ENCODE results near the gene LEPROT.

Gene LEPROT

DNA sequence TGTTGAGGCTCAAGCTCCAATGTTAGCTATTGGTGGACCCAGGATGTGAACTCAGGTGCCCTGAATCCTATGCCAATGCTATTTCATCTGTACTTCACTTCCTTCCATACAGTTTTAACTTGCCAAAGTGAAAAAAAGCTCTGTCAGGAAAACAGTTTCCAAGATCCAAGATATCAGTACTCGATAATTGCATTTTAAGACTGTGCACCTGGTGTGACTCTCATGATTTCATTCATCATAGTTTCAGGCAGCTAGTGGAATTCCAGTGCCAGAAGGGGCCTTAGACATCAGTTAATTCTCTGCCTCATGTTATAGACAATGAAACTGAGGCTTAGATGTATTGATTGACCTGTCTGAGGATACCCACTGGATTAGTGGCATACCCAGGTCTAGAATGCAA, 26.5 kb upstream of the LEPROT start:
- Histone ChIP-seq H3K9ac (ENCODE audit: low read depth, low read length) (no peak overlapping the region), H3K4me3 (ENCODE audit: low read length) (no peak overlapping the region), H3K4me1 (ENCODE audit: insufficient read depth, low read length) (no peaks in the 10 kb centered on the region), H3K36me3 (ENCODE audit: insufficient read depth, low read depth, low read length) (no peaks in the 10 kb centered on the region), H3K27ac (ENCODE audit: low read length) (no peak overlapping the region), H3K9me3 (ENCODE audit: insufficient read depth, low read depth, low read length) (no peaks in the 10 kb centered on the region), H3K27me3 (ENCODE audit: insufficient read depth, low read length) (no peaks in the 10 kb centered on the region)

DNA sequence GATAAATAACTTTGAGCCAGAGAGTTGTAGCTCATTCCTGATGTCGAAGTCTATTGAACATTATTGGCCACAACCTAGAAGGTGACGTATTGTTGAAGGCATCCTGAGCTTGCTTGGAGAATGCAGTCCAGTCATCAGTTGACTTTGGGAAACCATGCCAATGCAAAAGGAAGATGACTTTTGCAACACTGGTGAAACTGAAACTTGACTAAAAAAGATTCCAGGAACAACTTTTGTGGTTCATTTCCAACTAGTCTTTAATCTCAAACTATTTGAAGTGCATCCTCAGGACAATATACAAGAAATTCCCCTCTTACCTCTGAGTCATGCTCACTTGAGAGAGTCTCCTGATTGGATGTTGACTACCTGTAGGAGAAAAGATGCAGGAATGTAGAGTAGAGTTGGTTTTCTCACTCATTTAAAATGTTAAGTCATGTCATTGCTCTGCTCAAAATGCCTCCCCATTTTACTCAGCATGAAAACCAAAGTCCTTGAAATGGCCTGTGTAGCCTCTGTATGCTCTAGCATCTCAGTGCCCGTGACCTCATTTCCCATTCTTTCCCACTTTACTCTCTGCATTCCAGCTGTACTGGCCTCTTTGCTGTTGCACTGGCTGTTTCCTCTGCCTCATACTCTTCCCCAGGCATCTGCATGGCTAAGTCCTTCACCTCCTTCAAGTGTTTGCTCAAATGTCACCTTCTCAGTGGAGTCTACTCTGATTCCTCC, 24.4 kb upstream of the LEPROT start:
- no peaks in the 10 kb centered on the region for H3K9me3 ChIP-seq (ENCODE audit: insufficient read depth, low read depth, low read length)
- no peak overlapping the region for H3K27ac ChIP-seq (ENCODE audit: low read length)
- no peaks in the 10 kb centered on the region for H3K36me3 ChIP-seq (ENCODE audit: insufficient read depth, low read depth, low read length)

DNA sequence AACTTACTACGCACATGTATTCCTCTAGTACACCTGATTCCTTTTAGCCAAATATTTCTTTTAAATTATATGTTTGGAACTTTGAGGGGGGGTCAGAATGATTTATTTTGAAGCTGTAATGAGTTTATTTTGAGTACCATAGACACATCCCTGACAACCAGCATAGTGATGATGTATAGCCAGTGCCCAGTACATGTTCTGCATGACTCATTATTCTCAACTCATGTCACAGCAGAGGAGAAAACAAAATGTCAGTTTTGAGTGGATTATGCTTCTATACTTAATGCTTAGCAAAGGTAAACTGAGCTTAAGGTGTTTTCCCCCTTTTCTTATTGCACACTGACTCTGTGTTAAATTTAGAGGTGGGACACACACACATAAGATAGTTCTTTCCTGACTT, 22.4 kb upstream of the LEPROT start:
- Histone ChIP-seq H3K36me3 (ENCODE audit: insufficient read depth, low read depth, low read length) (no peaks in the 10 kb centered on the region), H3K27me3 (ENCODE audit: insufficient read depth, low read length) (no peaks in the 10 kb centered on the region), H3K9ac (ENCODE audit: low read depth, low read length) (no peak overlapping the region), H3K9me3 (ENCODE audit: insufficient read depth, low read depth, low read length) (no peaks in the 10 kb centered on the region), H3K4me1 (ENCODE audit: insufficient read depth, low read length) (no peaks in the 10 kb centered on the region), H3K4me3 (ENCODE audit: low read length) (no peak overlapping the region), H3K27ac (ENCODE audit: low read length) (no peak overlapping the region)

More for the DNA sequence above, 24.4 kb upstream of the LEPROT start:
- no peak overlapping the region for H3K9ac ChIP-seq (ENCODE audit: low read depth, low read length)
- H3K4me3 ChIP-seq (ENCODE audit: low read length): no peak overlapping the region
- no peaks in the 10 kb centered on the region for H3K27me3 ChIP-seq (ENCODE audit: insufficient read depth, low read length)
- no peaks in the 10 kb centered on the region for H3K4me1 ChIP-seq (ENCODE audit: insufficient read depth, low read length)

DNA sequence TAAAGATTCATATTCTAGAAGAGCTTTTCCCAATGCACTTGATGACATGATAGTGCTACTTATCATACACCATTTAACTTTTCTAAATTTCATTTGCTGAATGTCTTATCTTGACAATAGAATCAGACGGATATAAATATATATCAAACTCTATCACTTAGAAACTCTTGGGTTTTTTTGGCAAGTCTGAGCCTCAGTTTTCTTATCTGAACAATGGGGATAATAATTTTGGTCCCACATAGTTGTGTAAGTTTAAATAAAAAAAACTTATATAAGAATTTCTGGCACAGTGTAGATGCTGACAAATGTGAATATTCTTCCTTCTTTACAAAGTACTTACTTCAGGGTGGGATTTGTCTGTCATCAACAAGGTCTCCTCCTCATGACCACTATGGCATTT, 21.5 kb upstream of the LEPROT start:
- Histone ChIP-seq H3K4me3 (ENCODE audit: low read length) (no peak overlapping the region), H3K27me3 (ENCODE audit: insufficient read depth, low read length) (no peaks in the 10 kb centered on the region), H3K4me1 (ENCODE audit: insufficient read depth, low read length) (no peaks in the 10 kb centered on the region), H3K36me3 (ENCODE audit: insufficient read depth, low read depth, low read length) (no peaks in the 10 kb centered on the region), H3K27ac (ENCODE audit: low read length) (no peak overlapping the region), H3K9me3 (ENCODE audit: insufficient read depth, low read depth, low read length) (no peaks in the 10 kb centered on the region), H3K9ac (ENCODE audit: low read depth, low read length) (no peak overlapping the region)

DNA sequence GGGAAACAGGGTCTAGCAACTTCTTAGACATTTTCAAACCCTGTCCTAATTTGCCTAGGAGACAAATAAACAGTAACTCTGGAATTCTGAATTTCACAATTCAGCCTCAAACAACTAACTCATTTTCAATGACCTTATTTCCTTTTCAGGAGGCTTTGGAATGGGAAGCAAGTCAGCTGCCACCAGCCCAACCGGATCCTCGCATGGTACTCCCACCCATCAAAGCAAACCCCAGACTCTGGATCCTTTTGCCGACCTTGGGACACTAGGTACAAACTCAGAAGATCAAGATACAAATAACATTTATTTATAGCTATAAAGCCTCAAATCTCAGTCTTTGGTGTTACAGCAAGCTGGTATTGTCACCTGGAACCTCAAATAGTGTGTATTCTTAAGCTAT, 18.9 kb upstream of the LEPROT start:
- Histone ChIP-seq H3K36me3 (ENCODE audit: insufficient read depth, low read depth, low read length) (no peaks in the 10 kb centered on the region), H3K9ac (ENCODE audit: low read depth, low read length) (no peak overlapping the region), H3K27ac (ENCODE audit: low read length) (no peak overlapping the region), H3K4me1 (ENCODE audit: insufficient read depth, low read length) (no peaks in the 10 kb centered on the region), H3K9me3 (ENCODE audit: insufficient read depth, low read depth, low read length) (no peaks in the 10 kb centered on the region), H3K27me3 (ENCODE audit: insufficient read depth, low read length) (no peaks in the 10 kb centered on the region), H3K4me3 (ENCODE audit: low read length) (no peak overlapping the region)

DNA sequence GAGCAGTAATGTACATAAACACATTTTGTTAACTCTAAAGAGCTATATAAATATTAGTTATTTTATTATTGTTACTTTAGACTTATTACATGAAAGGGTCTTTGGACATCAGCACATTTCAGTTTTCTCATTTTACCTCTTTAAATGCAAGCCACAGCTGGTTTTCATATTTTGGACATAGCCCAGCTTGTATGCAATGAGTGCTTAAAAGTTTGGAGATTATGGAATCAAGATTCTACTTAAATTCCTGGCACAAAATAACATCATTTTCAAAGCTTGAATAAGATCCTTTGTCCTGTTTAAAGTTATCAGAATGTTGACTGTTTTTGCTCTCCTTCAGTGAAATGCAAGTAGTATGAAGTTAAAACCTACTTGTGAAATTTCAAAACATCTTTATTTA, 15.5 kb upstream of the LEPROT start:
- H3K9me3 ChIP-seq (ENCODE audit: insufficient read depth, low read depth, low read length): no peaks in the 10 kb centered on the region
- H3K9ac ChIP-seq (ENCODE audit: low read depth, low read length): no peak overlapping the region
- no peak overlapping the region for H3K4me3 ChIP-seq (ENCODE audit: low read length)
- H3K27ac ChIP-seq (ENCODE audit: low read length): no peak overlapping the region
- H3K27me3 ChIP-seq (ENCODE audit: insufficient read depth, low read length): no peaks in the 10 kb centered on the region
- H3K4me1 ChIP-seq (ENCODE audit: insufficient read depth, low read length): peaks cover 10% of the 10 kb centered on the region
- H3K36me3 ChIP-seq (ENCODE audit: insufficient read depth, low read depth, low read length): no peaks in the 10 kb centered on the region

DNA sequence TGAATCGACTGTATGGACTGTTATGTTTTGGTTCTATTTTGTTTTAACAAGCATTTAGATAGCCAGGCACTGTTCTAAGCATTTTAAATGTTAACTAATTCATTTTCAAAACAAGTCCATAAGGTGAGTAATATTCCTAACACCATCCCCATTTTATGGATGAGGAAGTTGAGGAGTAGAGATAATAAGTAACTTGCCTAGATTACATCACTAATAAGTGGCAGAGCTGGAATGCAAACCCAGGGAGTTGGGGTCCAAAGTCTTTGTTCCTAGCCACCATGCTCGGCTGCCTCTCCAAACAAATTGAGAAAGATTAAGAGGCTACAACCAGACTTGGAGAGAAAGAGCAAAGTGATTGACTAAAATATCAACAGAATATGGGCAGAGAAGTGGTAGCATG, 12.6 kb upstream of the LEPROT start:
- Histone ChIP-seq H3K4me3 (ENCODE audit: low read length) (no peak overlapping the region), H3K9ac (ENCODE audit: low read depth, low read length) (no peak overlapping the region), H3K36me3 (ENCODE audit: insufficient read depth, low read depth, low read length) (no peaks in the 10 kb centered on the region), H3K9me3 (ENCODE audit: insufficient read depth, low read depth, low read length) (no peaks in the 10 kb centered on the region), H3K27me3 (ENCODE audit: insufficient read depth, low read length) (no peaks in the 10 kb centered on the region), H3K4me1 (ENCODE audit: insufficient read depth, low read length) (peaks cover 11% of the 10 kb centered on the region), H3K27ac (ENCODE audit: low read length) (no peak overlapping the region)

DNA sequence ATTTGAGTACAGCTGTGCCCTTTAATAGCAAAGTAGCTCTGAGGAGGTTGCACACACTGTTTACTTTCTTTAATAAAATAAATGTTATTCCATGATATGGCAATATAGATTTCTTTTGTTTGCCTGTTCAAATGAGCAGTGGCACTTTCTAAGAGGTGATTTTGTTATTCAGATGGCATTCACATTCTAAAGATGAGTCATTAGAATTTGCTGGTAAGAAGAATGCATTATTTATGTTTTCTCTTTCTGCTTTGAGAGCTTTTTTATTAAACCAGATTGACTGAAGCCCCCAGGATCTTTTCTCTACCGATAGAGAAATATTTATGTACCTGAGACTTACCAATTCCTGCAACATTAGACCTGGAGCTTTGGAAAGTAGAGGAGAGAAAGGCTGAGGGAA, 11.2 kb upstream of the LEPROT start:
- Histone ChIP-seq H3K27me3 (ENCODE audit: insufficient read depth, low read length) (no peaks in the 10 kb centered on the region), H3K9me3 (ENCODE audit: insufficient read depth, low read depth, low read length) (no peaks in the 10 kb centered on the region), H3K4me1 (ENCODE audit: insufficient read depth, low read length) (peaks cover 11% of the 10 kb centered on the region), H3K36me3 (ENCODE audit: insufficient read depth, low read depth, low read length) (no peaks in the 10 kb centered on the region), H3K9ac (ENCODE audit: low read depth, low read length) (no peak overlapping the region), H3K27ac (ENCODE audit: low read length) (no peak overlapping the region), H3K4me3 (ENCODE audit: low read length) (no peak overlapping the region)

DNA sequence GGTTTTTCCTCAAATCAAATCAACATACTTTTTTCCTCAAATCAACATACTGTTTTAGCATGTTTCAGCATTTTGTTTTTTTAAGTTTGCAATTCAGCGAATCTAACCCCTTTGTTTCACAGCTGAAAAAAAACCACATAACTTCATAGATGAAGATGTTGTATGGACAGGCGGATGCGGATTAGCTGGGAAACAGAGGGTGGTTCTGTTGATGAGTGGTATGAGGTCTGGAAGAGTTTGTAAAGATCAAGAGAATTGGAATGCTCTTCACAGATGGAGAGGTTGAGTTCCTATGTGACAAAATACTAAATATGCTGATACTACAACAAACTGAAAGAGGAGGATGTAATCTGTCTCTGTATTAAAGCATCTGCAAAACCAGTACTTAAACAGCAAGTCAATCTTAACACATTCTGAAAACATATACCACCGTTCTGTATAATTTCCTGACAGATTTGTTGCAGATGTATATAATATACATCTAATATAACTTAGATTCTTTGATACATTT, 10.6 kb upstream of the LEPROT start:
- H3K4me1 ChIP-seq (ENCODE audit: insufficient read depth, low read length): peaks cover 11% of the 10 kb centered on the region
- H3K4me3 ChIP-seq (ENCODE audit: low read length): no peak overlapping the region
- H3K27me3 ChIP-seq (ENCODE audit: insufficient read depth, low read length): no peaks in the 10 kb centered on the region
- H3K9ac ChIP-seq (ENCODE audit: low read depth, low read length): no peak overlapping the region
- H3K27ac ChIP-seq (ENCODE audit: low read length): no peak overlapping the region
- no peaks in the 10 kb centered on the region for H3K36me3 ChIP-seq (ENCODE audit: insufficient read depth, low read depth, low read length)
- H3K9me3 ChIP-seq (ENCODE audit: insufficient read depth, low read depth, low read length): no peaks in the 10 kb centered on the region

DNA sequence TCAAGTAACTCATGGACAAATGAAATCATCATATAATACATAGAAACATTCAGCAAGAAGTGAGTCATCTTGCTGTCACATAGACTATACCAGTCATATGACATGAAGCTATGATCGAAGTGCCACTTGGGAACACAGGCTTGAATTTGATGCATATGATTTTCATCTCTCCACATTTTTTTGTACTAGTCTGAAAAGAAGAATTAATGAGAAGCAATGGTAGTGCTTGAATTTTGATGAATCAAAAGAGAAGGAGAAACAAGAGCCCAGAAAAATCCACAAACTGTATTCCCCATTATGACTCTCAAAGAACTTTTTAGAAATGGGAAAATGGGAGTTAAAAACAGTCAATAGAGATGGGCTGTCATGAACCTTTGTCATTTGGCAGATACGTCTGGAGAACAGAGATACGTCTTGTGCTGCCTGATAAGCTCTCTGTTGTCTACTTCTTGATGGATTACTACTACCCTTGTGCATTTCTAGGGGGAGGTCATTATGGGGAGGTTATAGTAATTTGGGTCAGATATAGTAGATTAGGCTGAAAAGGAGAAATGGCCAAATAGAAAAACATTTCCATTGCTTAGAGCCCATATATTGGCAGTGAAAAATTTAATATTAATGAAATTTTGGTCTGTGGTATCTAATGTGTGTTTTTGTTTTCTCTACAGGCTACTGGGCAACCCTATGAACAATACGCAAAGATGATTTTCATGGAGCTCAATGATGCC, 8.0 kb upstream of the LEPROT start:
- no peaks in the 10 kb centered on the region for H3K36me3 ChIP-seq (ENCODE audit: insufficient read depth, low read depth, low read length)
- H3K4me3 ChIP-seq (ENCODE audit: low read length): no peak overlapping the region
- no peaks in the 10 kb centered on the region for H3K9me3 ChIP-seq (ENCODE audit: insufficient read depth, low read depth, low read length)
- H3K4me1 ChIP-seq (ENCODE audit: insufficient read depth, low read length): peaks cover 14% of the 10 kb centered on the region
- H3K27ac ChIP-seq (ENCODE audit: low read length): no peak overlapping the region
- H3K27me3 ChIP-seq (ENCODE audit: insufficient read depth, low read length): no peaks in the 10 kb centered on the region
- H3K9ac ChIP-seq (ENCODE audit: low read depth, low read length): no peak overlapping the region

DNA sequence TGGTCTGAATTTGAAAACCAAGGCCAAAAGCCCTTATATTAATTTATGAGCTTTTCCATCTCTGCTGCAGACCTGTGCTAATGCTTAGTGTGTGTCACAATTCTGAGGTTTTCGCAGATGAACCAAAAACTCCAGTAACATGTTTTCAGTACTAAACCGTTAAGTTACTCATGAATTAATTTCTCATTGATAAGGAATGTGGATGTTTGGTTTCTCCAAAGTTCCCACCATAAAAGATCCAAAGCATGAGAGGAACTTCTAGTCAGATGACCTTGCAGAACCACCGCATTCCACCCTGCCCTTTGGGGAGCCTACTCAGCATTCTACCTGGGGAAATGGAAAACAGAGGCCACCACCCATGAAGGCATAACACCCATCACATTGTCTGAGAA, 7.5 kb upstream of the LEPROT start:
- Histone ChIP-seq H3K9ac (ENCODE audit: low read depth, low read length) (no peak overlapping the region), H3K27me3 (ENCODE audit: insufficient read depth, low read length) (no peaks in the 10 kb centered on the region), H3K36me3 (ENCODE audit: insufficient read depth, low read depth, low read length) (no peaks in the 10 kb centered on the region), H3K4me3 (ENCODE audit: low read length) (no peak overlapping the region), H3K4me1 (ENCODE audit: insufficient read depth, low read length) (peaks cover 15% of the 10 kb centered on the region), H3K9me3 (ENCODE audit: insufficient read depth, low read depth, low read length) (no peaks in the 10 kb centered on the region), H3K27ac (ENCODE audit: low read length) (no peak overlapping the region)

DNA sequence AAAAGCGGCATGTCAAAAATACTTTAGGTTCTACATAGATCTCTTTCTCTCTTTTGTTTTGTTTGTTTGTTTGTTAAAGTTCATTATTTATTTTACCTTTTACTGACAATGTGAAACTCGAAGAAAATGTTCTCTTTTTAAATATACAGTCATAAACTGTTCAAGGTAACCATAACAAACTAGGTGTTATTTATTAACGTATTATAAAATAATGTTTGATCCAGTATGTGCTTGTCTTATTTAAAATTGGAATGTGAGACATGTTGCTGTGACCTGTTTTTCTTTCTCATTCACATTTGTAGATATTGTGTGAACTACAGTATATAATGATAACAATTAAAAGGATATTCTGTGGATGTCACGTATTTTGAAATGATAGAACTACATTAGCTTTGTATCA, 5.9 kb upstream of the LEPROT start:
- Histone ChIP-seq H3K27ac (ENCODE audit: low read length) (no peak overlapping the region), H3K4me1 (ENCODE audit: insufficient read depth, low read length) (peaks cover 22% of the 10 kb centered on the region), H3K9ac (ENCODE audit: low read depth, low read length) (no peak overlapping the region), H3K27me3 (ENCODE audit: insufficient read depth, low read length) (no peaks in the 10 kb centered on the region), H3K9me3 (ENCODE audit: insufficient read depth, low read depth, low read length) (no peaks in the 10 kb centered on the region), H3K4me3 (ENCODE audit: low read length) (no peak overlapping the region), H3K36me3 (ENCODE audit: insufficient read depth, low read depth, low read length) (no peaks in the 10 kb centered on the region)
